GM18502 (cell line): Measurements from ENCODE around the gene ATG13.

Source experiments
- ATAC-seq: cut with Tn5 transposase; IDR thresholded peaks from one replicate; pipeline ENCODE4 v1.9.1; 2021; ENCODE audit warnings: mild to moderate bottlenecking; ENCODE audit not compliant: unreplicated experiment, poor library complexity

The ATG13 gene

GRCh38 chr11:46604796-46605195 is 12.6 kb upstream of the ATG13 start:
- no peak for ATAC-seq

GRCh38 chr11:46607516-46607915 is 9.8 kb upstream of the ATG13 start:
- ATAC-seq: no peak

GRCh38 chr11:46609386-46609785 is 8.0 kb upstream of the ATG13 start:
- no peak for ATAC-seq

GRCh38 chr11:46611526-46612304 is 5.6 kb upstream of the ATG13 start:
- no peak for ATAC-seq

- no peak for ATAC-seq
Observed at GRCh38 chr11:46612326-46612725, 5.0 kb upstream of the ATG13 start.

- no peak for ATAC-seq
Observed at GRCh38 chr11:46615756-46616155, 1.6 kb upstream of the ATG13 start.

GRCh38 chr11:46616551-46617133 is 711 bp upstream of the ATG13 start:
- ATAC-seq: peak; percentile 7

GRCh38 chr11:46617972-46618314 is 590 bp downstream of the ATG13 start:
- no peak for ATAC-seq

- ATAC-seq: no peak
Observed at GRCh38 chr11:46618837-46619236, 1.5 kb downstream of the ATG13 start.

GRCh38 chr11:46625406-46625805 is 8.1 kb downstream of the ATG13 start:
- ATAC-seq: no peak

GRCh38 chr11:46628961-46629360 is 11.6 kb downstream of the ATG13 start:
- ATAC-seq: no peak

- no peak for ATAC-seq
Observed at GRCh38 chr11:46630237-46630636, 12.9 kb downstream of the ATG13 start.

- ATAC-seq: no peak
Observed at GRCh38 chr11:46631676-46632075, 14.3 kb downstream of the ATG13 start.

GRCh38 chr11:46632502-46632901 is 15.1 kb downstream of the ATG13 start:
- ATAC-seq: no peak

- no peak for ATAC-seq
Observed at GRCh38 chr11:46633291-46634217, 16.2 kb downstream of the ATG13 start.

- no peak for ATAC-seq
Observed at GRCh38 chr11:46635557-46636139, 18.3 kb downstream of the ATG13 start.

GRCh38 chr11:46637546-46637945 is 20.2 kb downstream of the ATG13 start:
- ATAC-seq: no peak

GRCh38 chr11:46639197-46639839 is 22.0 kb downstream of the ATG13 start:
- ATAC-seq: no peak

- ATAC-seq: no peak
Observed at GRCh38 chr11:46640036-46640788, 22.9 kb downstream of the ATG13 start.

GRCh38 chr11:46641639-46642038 is 24.3 kb downstream of the ATG13 start:
- no peak for ATAC-seq
